ENCODE data around the gene FAM124B. TPM values are rescaled to one million over a fixed set of nuclear protein-coding genes. Genes with fewer than 3 reads are reported as not detected.

The FAM124B gene
- total RNA-seq, 2 donors from 2014 or later, result 0.37 to 0.42 TPM

- TF ChIP-seq CTCF (IDR thresholded peaks at IDR 0.05), result peak; percentile 67
- Histone ChIP-seq H3K4me3 (no peak overlapping the region), H3K9me3 (no peaks in the 10 kb centered on the region), H3K27me3 (no peaks in the 10 kb centered on the region), H3K27ac (no peak overlapping the region), H3K9ac (ENCODE audit: low read depth in 2 of 2, low read length in 2 of 2) (no peak overlapping the region), H3K4me1 (no peaks in the 10 kb centered on the region), H3K36me3 (no peaks in the 10 kb centered on the region)
- DNase-seq, result no peak
- intact Hi-C loops (cut with DNase I), result loop anchor here (10.0 kb wide), 1 partner anchor 394 kb away; no protein-coding TSS in a partner anchor
These were observed 32.8 kb downstream of the FAM124B start for GRCh38 chr2:224369028-224369632.

GRCh38 chr2:224366267-224366844, 35.6 kb downstream of the FAM124B start:
- Histone ChIP-seq H3K36me3 (no peaks in the 10 kb centered on the region), H3K9me3 (no peaks in the 10 kb centered on the region), H3K9ac (ENCODE audit: low read depth in 2 of 2, low read length in 2 of 2) (no peak overlapping the region), H3K27ac (no peak overlapping the region), H3K4me3 (no peak overlapping the region), H3K4me1 (no peaks in the 10 kb centered on the region), H3K27me3 (no peaks in the 10 kb centered on the region)
- intact Hi-C loops (cut with DNase I), result loop anchor here (10.0 kb wide), 1 partner anchor 392 kb away; no protein-coding TSS in a partner anchor
- no peak for DNase-seq
- no peak for TF ChIP-seq CTCF (IDR thresholded peaks at IDR 0.05)

- H3K4me3 ChIP-seq, result no peak overlapping the region
- H3K9ac ChIP-seq (ENCODE audit: low read depth in 2 of 2, low read length in 2 of 2), result no peak overlapping the region
- intact Hi-C loops (cut with DNase I), result loop anchor here (10.0 kb wide), 1 partner anchor 391 kb away; no protein-coding TSS in a partner anchor
- H3K4me1 ChIP-seq, result no peaks in the 10 kb centered on the region
- no peak for TF ChIP-seq CTCF (IDR thresholded peaks at IDR 0.05)
- H3K9me3 ChIP-seq, result no peaks in the 10 kb centered on the region
- no peak for DNase-seq
- H3K27me3 ChIP-seq, result no peaks in the 10 kb centered on the region
- H3K36me3 ChIP-seq, result no peaks in the 10 kb centered on the region
- no peak overlapping the region for H3K27ac ChIP-seq
These were observed 36.6 kb downstream of the FAM124B start for GRCh38 chr2:224365331-224365730.

GRCh38 chr2:224363281-224363680, 38.6 kb downstream of the FAM124B start:
- no peaks in the 10 kb centered on the region for H3K4me1 ChIP-seq
- H3K9ac ChIP-seq (ENCODE audit: low read depth in 2 of 2, low read length in 2 of 2), result no peak overlapping the region
- peak; percentile 15 for TF ChIP-seq CTCF (IDR thresholded peaks at IDR 0.05)
- H3K36me3 ChIP-seq, result no peaks in the 10 kb centered on the region
- no peak for DNase-seq
- H3K27ac ChIP-seq, result no peak overlapping the region
- no peaks in the 10 kb centered on the region for H3K27me3 ChIP-seq
- H3K4me3 ChIP-seq, result no peak overlapping the region
- no peaks in the 10 kb centered on the region for H3K9me3 ChIP-seq
- intact Hi-C loops (cut with DNase I), result loop anchor here (10.0 kb wide), 1 partner anchor 388 kb away; no protein-coding TSS in a partner anchor

- H3K27ac ChIP-seq, result no peak overlapping the region
- no peaks in the 10 kb centered on the region for H3K4me1 ChIP-seq
- H3K27me3 ChIP-seq, result no peaks in the 10 kb centered on the region
- no peak overlapping the region for H3K4me3 ChIP-seq
- H3K36me3 ChIP-seq, result no peaks in the 10 kb centered on the region
- intact Hi-C loops (cut with DNase I), result loop anchor here (10.0 kb wide), 1 partner anchor 387 kb away; no protein-coding TSS in a partner anchor
- DNase-seq, result no peak
- H3K9ac ChIP-seq (ENCODE audit: low read depth in 2 of 2, low read length in 2 of 2), result no peak overlapping the region
- no peak for TF ChIP-seq CTCF (IDR thresholded peaks at IDR 0.05)
- H3K9me3 ChIP-seq, result no peaks in the 10 kb centered on the region
These were observed 39.8 kb downstream of the FAM124B start for GRCh38 chr2:224362094-224362493.

Data from colonic mucosa (tissue), 4 donors.